ENCODE results near the gene VTCN1.

Gene VTCN1

GRCh38 chr1:117213046-117213445 lies 2.3 kb upstream of the VTCN1 start (continued):
- TF ChIP-seq, protein P1, sequence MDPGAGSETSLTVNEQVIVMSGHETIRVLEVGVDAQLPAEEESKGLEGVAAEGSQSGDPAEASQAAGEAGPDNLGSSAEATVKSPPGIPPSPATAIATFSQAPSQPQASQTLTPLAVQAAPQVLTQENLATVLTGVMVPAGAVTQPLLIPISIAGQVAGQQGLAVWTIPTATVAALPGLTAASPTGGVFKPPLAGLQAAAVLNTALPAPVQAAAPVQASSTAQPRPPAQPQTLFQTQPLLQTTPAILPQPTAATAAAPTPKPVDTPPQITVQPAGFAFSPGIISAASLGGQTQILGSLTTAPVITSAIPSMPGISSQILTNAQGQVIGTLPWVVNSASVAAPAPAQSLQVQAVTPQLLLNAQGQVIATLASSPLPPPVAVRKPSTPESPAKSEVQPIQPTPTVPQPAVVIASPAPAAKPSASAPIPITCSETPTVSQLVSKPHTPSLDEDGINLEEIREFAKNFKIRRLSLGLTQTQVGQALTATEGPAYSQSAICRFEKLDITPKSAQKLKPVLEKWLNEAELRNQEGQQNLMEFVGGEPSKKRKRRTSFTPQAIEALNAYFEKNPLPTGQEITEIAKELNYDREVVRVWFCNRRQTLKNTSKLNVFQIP (CRISPR knock-in tag; IDR thresholded peaks at IDR 0.05; ENCODE audit: borderline replicate concordance, low read depth), result no peak
- TF ChIP-seq ESRRG (CRISPR knock-in tag; IDR thresholded peaks at IDR 0.05), result no peak
- TF ChIP-seq TCF4 (CRISPR knock-in tag; IDR thresholded peaks at IDR 0.05; ENCODE audit: borderline replicate concordance), result no peak
- TF ChIP-seq ZFP30 (CRISPR knock-in tag; IDR thresholded peaks at IDR 0.05), result no peak
- TF ChIP-seq ZFP3 (CRISPR knock-in tag; IDR thresholded peaks at IDR 0.05), result no peak
- TF ChIP-seq TOX (CRISPR knock-in tag; IDR thresholded peaks at IDR 0.05; ENCODE audit: borderline replicate concordance), result no peak
- TF ChIP-seq ARNTL (CRISPR knock-in tag; IDR thresholded peaks at IDR 0.05; ENCODE audit: borderline replicate concordance, low read depth), result no peak

DNA sequence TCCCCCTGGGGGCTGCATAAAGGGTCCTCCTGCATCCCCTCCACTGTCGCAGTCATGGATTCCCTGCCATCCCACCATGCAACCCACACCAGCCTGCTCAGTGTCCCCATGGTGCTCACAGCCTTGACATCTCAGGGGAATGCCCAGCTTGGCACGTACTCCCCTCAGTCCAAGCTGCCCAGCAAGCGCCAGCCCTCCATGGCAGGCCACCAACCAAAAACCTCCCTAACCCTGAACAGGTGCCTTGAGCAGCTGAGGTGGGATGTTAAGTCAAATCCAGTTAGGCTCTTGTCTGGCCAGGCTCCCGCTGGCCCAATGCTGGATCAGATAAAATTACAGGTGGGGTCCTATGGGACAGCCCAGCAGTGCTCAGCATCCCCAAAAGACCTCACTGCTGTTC lies 341 bp downstream of the VTCN1 start:
- TF ChIP-seq PPARA (CRISPR knock-in tag; IDR thresholded peaks at IDR 0.05; ENCODE audit: borderline replicate concordance) (no peak), CSDC2 (CRISPR knock-in tag; IDR thresholded peaks at IDR 0.05) (no peak), ZNF565 (CRISPR knock-in tag; conservative IDR thresholded peaks at IDR 0.05; ENCODE audit: low read depth) (no peak), ZFP30 (CRISPR knock-in tag; IDR thresholded peaks at IDR 0.05) (no peak), RARB (CRISPR knock-in tag; IDR thresholded peaks at IDR 0.05) (no peak), ESRRG (CRISPR knock-in tag; IDR thresholded peaks at IDR 0.05) (no peak), ARNTL (CRISPR knock-in tag; IDR thresholded peaks at IDR 0.05; ENCODE audit: borderline replicate concordance, low read depth) (no peak), ZC3H10 (CRISPR knock-in tag; IDR thresholded peaks at IDR 0.05) (no peak), ZFP3 (CRISPR knock-in tag; IDR thresholded peaks at IDR 0.05) (no peak), ISL1 (CRISPR knock-in tag; IDR thresholded peaks at IDR 0.05) (no peak), PATZ1 (CRISPR knock-in tag; IDR thresholded peaks at IDR 0.05; ENCODE audit: borderline replicate concordance) (no peak)
- TF ChIP-seq, protein P2, sequence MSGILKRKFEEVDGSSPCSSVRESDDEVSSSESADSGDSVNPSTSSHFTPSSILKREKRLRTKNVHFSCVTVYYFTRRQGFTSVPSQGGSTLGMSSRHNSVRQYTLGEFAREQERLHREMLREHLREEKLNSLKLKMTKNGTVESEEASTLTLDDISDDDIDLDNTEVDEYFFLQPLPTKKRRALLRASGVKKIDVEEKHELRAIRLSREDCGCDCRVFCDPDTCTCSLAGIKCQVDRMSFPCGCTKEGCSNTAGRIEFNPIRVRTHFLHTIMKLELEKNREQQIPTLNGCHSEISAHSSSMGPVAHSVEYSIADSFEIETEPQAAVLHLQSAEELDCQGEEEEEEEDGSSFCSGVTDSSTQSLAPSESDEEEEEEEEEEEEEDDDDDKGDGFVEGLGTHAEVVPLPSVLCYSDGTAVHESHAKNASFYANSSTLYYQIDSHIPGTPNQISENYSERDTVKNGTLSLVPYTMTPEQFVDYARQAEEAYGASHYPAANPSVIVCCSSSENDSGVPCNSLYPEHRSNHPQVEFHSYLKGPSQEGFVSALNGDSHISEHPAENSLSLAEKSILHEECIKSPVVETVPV (CRISPR knock-in tag; IDR thresholded peaks at IDR 0.05), result no peak
- TF ChIP-seq, protein P1 (CRISPR knock-in tag; IDR thresholded peaks at IDR 0.05; ENCODE audit: borderline replicate concordance, low read depth), result no peak
- ATAC-seq, result no peak

- no peak for ATAC-seq
- no peak for TF ChIP-seq ARNTL (CRISPR knock-in tag; IDR thresholded peaks at IDR 0.05; ENCODE audit: borderline replicate concordance, low read depth)
- no peak for TF ChIP-seq ISL1 (CRISPR knock-in tag; IDR thresholded peaks at IDR 0.05)
- no peak for TF ChIP-seq ZFP30 (CRISPR knock-in tag; IDR thresholded peaks at IDR 0.05)
- no peak for TF ChIP-seq TCF4 (CRISPR knock-in tag; IDR thresholded peaks at IDR 0.05; ENCODE audit: borderline replicate concordance)
- no peak for TF ChIP-seq ESRRG (CRISPR knock-in tag; IDR thresholded peaks at IDR 0.05)
- TF ChIP-seq TOX (CRISPR knock-in tag; IDR thresholded peaks at IDR 0.05; ENCODE audit: borderline replicate concordance), result no peak
- TF ChIP-seq ZNF565 (CRISPR knock-in tag; conservative IDR thresholded peaks at IDR 0.05; ENCODE audit: low read depth), result no peak
- no peak for TF ChIP-seq PPARA (CRISPR knock-in tag; IDR thresholded peaks at IDR 0.05; ENCODE audit: borderline replicate concordance)
- TF ChIP-seq, protein P1 (CRISPR knock-in tag; IDR thresholded peaks at IDR 0.05; ENCODE audit: borderline replicate concordance, low read depth), result no peak
- TF ChIP-seq, protein P2 (CRISPR knock-in tag; IDR thresholded peaks at IDR 0.05), result no peak
- TF ChIP-seq SNAI2 (CRISPR knock-in tag; IDR thresholded peaks at IDR 0.05), result no peak
- TF ChIP-seq, protein P3, sequence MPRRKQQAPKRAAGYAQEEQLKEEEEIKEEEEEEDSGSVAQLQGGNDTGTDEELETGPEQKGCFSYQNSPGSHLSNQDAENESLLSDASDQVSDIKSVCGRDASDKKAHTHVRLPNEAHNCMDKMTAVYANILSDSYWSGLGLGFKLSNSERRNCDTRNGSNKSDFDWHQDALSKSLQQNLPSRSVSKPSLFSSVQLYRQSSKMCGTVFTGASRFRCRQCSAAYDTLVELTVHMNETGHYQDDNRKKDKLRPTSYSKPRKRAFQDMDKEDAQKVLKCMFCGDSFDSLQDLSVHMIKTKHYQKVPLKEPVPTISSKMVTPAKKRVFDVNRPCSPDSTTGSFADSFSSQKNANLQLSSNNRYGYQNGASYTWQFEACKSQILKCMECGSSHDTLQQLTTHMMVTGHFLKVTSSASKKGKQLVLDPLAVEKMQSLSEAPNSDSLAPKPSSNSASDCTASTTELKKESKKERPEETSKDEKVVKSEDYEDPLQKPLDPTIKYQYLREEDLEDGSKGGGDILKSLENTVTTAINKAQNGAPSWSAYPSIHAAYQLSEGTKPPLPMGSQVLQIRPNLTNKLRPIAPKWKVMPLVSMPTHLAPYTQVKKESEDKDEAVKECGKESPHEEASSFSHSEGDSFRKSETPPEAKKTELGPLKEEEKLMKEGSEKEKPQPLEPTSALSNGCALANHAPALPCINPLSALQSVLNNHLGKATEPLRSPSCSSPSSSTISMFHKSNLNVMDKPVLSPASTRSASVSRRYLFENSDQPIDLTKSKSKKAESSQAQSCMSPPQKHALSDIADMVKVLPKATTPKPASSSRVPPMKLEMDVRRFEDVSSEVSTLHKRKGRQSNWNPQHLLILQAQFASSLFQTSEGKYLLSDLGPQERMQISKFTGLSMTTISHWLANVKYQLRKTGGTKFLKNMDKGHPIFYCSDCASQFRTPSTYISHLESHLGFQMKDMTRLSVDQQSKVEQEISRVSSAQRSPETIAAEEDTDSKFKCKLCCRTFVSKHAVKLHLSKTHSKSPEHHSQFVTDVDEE (CRISPR knock-in tag; IDR thresholded peaks at IDR 0.05), result no peak
- no peak for TF ChIP-seq BACH2 (CRISPR knock-in tag; IDR thresholded peaks at IDR 0.05; ENCODE audit: borderline replicate concordance)
- TF ChIP-seq ZNF8 (CRISPR knock-in tag; IDR thresholded peaks at IDR 0.05), result no peak
- TF ChIP-seq CSDC2 (CRISPR knock-in tag; IDR thresholded peaks at IDR 0.05), result no peak
- no peak for TF ChIP-seq PATZ1 (CRISPR knock-in tag; IDR thresholded peaks at IDR 0.05; ENCODE audit: borderline replicate concordance)
- no peak for TF ChIP-seq RARB (CRISPR knock-in tag; IDR thresholded peaks at IDR 0.05)
Measured at GRCh38 chr1:117209094-117209493, 1.6 kb downstream of the VTCN1 start.
